K562 (cell line): ENCODE data around the gene LLPH.

ENCODE experiments used
- CBX8 ChIP-seq: fragments of 200-600 bp; sonication (generic); IDR thresholded peaks from 2 replicates; pipeline ENCODE4 v1.6.1; 2012; ENCODE audit warnings: borderline replicate concordance, mixed run types, low read depth, mild to moderate bottlenecking, moderate library complexity, mixed read lengths, low read length, control low read depth, inconsistent platforms; ENCODE audit not compliant: poor library complexity, severe bottlenecking; ENCODE audit errors: extremely low read depth
- CREM ChIP-seq: IDR thresholded peaks from 2 replicates; pipeline ENCODE4 v1.6.1; 2014; ENCODE audit warnings: antibody characterized with exemption, low read depth
- JUN ChIP-seq, 2 experiments: sonication (generic) in 1 of 2; formaldehyde crosslinking in 1 of 2; IDR thresholded peaks; 2 replicates each; pipeline versions ENCODE4 v1.6.1 to v1.8.0; 2012 to 2022; ENCODE audit warnings: borderline replicate concordance in 2 of 2, mild to moderate bottlenecking in 2 of 2, improper control_type of control experiment in 1 of 2, low read depth in 1 of 2, low read length in 1 of 2, missing genetic modification reagents in 1 of 2
- JUNB ChIP-seq: fragments of 450-650 bp; formaldehyde crosslinking; conservative IDR thresholded peaks from 2 replicates; pipeline ENCODE4 v1.4.0; 2020; ENCODE audit warnings: mild to moderate bottlenecking
- RFX5 ChIP-seq: IDR thresholded peaks from 2 replicates; pipeline ENCODE4 v1.6.1; 2011; ENCODE audit warnings: low read depth, mild to moderate bottlenecking, improper control_type of control experiment, low read length
- ZNF24 ChIP-seq: fragments of 450-650 bp; IDR thresholded peaks from 2 replicates; pipeline ENCODE4 v1.6.1; 2016
- TF ChIP-seq, protein P1 (sequence below): fragments of 250-450 bp; sonication (Bioruptor Pico); IDR thresholded peaks from 2 replicates; pipeline ENCODE4 v1.5.0; 2021
- TF ChIP-seq, protein P2 (sequence below), 3 experiments: IDR thresholded peaks in 2 of 3; conservative IDR thresholded peaks in 1 of 3; 2 replicates each; pipeline ENCODE4 v1.5.1; 2011 to 2012; ENCODE audit warnings: low read length in 3 of 3, mild to moderate bottlenecking in 3 of 3, control low read depth in 2 of 3, improper control_type of control experiment in 1 of 3, inconsistent platforms in 1 of 3, low read depth in 1 of 3, mixed read lengths in 1 of 3, moderate library complexity in 1 of 3; ENCODE audit not compliant: insufficient read depth in 2 of 3
- TF ChIP-seq, protein P3 (sequence below): fragments of 450-650 bp; IDR thresholded peaks from 2 replicates; pipeline ENCODE4 v1.6.1; 2017; ENCODE audit warnings: antibody characterized with exemption, mild to moderate bottlenecking
- TF ChIP-seq, protein P4 (sequence below), 2 experiments: fragments of 450-650 bp; IDR thresholded peaks; 2 replicates each; pipeline ENCODE4 v1.6.1; 2018; ENCODE audit warnings: mild to moderate bottlenecking in 2 of 2, low read depth in 1 of 2; ENCODE audit not compliant: partially characterized antibody in 2 of 2
- TF ChIP-seq, protein P5 (sequence below), 2 experiments: fragments of 450-650 bp; IDR thresholded peaks; 2 replicates each; pipeline ENCODE4 v1.6.1; 2016; ENCODE audit warnings: mild to moderate bottlenecking in 2 of 2, borderline replicate concordance in 1 of 2, low read depth in 1 of 2, moderate library complexity in 1 of 2

DNA sequence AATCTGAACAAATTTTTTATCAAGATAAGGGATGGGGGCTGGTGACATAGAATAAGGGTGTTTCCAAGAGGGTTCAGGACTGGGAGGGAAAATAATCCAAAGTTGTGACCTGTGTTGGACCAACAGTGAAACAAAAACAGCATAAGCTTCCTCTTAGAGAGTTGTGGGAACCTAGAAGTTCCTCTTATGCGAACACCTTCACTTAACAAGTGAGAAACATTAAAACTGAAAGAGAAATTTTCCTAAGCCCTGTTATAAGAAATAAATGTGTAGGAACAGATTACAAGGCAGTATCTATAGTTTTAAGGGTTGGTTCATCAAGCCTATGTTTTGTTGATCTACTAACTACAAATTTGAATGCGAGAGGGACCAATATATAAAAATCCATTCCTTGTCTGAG is 58.4 kb downstream of the LLPH start:
- no peak for TF ChIP-seq CREM
- TF ChIP-seq, protein P1, sequence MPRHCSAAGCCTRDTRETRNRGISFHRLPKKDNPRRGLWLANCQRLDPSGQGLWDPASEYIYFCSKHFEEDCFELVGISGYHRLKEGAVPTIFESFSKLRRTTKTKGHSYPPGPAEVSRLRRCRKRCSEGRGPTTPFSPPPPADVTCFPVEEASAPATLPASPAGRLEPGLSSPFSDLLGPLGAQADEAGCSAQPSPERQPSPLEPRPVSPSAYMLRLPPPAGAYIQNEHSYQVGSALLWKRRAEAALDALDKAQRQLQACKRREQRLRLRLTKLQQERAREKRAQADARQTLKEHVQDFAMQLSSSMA (CRISPR knock-in tag) = no peak
- TF ChIP-seq ZNF24 = no peak
- TF ChIP-seq CBX8 = no peak
- TF ChIP-seq, protein P2, sequence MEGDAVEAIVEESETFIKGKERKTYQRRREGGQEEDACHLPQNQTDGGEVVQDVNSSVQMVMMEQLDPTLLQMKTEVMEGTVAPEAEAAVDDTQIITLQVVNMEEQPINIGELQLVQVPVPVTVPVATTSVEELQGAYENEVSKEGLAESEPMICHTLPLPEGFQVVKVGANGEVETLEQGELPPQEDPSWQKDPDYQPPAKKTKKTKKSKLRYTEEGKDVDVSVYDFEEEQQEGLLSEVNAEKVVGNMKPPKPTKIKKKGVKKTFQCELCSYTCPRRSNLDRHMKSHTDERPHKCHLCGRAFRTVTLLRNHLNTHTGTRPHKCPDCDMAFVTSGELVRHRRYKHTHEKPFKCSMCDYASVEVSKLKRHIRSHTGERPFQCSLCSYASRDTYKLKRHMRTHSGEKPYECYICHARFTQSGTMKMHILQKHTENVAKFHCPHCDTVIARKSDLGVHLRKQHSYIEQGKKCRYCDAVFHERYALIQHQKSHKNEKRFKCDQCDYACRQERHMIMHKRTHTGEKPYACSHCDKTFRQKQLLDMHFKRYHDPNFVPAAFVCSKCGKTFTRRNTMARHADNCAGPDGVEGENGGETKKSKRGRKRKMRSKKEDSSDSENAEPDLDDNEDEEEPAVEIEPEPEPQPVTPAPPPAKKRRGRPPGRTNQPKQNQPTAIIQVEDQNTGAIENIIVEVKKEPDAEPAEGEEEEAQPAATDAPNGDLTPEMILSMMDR (IDR thresholded peaks at IDR 0.05 in 2 of 3, conservative IDR thresholded peaks at IDR 0.05 in 1 of 3; ENCODE audit: insufficient read depth in 2 of 3, low read depth in 1 of 3, low read length in 3 of 3) = no peak
- no peak for TF ChIP-seq JUN (IDR thresholded peaks at IDR 0.05; ENCODE audit: borderline replicate concordance, low read depth, low read length)
- TF ChIP-seq JUN (CRISPR knock-in tag; IDR thresholded peaks at IDR 0.05; ENCODE audit: borderline replicate concordance) = no peak
- TF ChIP-seq, protein P3, sequence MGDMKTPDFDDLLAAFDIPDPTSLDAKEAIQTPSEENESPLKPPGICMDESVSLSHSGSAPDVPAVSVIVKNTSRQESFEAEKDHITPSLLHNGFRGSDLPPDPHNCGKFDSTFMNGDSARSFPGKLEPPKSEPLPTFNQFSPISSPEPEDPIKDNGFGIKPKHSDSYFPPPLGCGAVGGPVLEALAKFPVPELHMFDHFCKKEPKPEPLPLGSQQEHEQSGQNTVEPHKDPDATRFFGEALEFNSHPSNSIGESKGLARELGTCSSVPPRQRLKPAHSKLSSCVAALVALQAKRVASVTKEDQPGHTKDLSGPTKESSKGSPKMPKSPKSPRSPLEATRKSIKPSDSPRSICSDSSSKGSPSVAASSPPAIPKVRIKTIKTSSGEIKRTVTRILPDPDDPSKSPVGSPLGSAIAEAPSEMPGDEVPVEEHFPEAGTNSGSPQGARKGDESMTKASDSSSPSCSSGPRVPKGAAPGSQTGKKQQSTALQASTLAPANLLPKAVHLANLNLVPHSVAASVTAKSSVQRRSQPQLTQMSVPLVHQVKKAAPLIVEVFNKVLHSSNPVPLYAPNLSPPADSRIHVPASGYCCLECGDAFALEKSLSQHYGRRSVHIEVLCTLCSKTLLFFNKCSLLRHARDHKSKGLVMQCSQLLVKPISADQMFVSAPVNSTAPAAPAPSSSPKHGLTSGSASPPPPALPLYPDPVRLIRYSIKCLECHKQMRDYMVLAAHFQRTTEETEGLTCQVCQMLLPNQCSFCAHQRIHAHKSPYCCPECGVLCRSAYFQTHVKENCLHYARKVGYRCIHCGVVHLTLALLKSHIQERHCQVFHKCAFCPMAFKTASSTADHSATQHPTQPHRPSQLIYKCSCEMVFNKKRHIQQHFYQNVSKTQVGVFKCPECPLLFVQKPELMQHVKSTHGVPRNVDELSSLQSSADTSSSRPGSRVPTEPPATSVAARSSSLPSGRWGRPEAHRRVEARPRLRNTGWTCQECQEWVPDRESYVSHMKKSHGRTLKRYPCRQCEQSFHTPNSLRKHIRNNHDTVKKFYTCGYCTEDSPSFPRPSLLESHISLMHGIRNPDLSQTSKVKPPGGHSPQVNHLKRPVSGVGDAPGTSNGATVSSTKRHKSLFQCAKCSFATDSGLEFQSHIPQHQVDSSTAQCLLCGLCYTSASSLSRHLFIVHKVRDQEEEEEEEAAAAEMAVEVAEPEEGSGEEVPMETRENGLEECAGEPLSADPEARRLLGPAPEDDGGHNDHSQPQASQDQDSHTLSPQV = no peak
- TF ChIP-seq RFX5 = no peak
- TF ChIP-seq, protein P4, sequence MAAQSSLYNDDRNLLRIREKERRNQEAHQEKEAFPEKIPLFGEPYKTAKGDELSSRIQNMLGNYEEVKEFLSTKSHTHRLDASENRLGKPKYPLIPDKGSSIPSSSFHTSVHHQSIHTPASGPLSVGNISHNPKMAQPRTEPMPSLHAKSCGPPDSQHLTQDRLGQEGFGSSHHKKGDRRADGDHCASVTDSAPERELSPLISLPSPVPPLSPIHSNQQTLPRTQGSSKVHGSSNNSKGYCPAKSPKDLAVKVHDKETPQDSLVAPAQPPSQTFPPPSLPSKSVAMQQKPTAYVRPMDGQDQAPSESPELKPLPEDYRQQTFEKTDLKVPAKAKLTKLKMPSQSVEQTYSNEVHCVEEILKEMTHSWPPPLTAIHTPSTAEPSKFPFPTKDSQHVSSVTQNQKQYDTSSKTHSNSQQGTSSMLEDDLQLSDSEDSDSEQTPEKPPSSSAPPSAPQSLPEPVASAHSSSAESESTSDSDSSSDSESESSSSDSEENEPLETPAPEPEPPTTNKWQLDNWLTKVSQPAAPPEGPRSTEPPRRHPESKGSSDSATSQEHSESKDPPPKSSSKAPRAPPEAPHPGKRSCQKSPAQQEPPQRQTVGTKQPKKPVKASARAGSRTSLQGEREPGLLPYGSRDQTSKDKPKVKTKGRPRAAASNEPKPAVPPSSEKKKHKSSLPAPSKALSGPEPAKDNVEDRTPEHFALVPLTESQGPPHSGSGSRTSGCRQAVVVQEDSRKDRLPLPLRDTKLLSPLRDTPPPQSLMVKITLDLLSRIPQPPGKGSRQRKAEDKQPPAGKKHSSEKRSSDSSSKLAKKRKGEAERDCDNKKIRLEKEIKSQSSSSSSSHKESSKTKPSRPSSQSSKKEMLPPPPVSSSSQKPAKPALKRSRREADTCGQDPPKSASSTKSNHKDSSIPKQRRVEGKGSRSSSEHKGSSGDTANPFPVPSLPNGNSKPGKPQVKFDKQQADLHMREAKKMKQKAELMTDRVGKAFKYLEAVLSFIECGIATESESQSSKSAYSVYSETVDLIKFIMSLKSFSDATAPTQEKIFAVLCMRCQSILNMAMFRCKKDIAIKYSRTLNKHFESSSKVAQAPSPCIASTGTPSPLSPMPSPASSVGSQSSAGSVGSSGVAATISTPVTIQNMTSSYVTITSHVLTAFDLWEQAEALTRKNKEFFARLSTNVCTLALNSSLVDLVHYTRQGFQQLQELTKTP (IDR thresholded peaks at IDR 0.05; ENCODE audit: low read depth in 1 of 2, partially characterized antibody in 2 of 2) = no peak
- no peak for TF ChIP-seq JUNB (CRISPR knock-in tag)
- TF ChIP-seq, protein P5, sequence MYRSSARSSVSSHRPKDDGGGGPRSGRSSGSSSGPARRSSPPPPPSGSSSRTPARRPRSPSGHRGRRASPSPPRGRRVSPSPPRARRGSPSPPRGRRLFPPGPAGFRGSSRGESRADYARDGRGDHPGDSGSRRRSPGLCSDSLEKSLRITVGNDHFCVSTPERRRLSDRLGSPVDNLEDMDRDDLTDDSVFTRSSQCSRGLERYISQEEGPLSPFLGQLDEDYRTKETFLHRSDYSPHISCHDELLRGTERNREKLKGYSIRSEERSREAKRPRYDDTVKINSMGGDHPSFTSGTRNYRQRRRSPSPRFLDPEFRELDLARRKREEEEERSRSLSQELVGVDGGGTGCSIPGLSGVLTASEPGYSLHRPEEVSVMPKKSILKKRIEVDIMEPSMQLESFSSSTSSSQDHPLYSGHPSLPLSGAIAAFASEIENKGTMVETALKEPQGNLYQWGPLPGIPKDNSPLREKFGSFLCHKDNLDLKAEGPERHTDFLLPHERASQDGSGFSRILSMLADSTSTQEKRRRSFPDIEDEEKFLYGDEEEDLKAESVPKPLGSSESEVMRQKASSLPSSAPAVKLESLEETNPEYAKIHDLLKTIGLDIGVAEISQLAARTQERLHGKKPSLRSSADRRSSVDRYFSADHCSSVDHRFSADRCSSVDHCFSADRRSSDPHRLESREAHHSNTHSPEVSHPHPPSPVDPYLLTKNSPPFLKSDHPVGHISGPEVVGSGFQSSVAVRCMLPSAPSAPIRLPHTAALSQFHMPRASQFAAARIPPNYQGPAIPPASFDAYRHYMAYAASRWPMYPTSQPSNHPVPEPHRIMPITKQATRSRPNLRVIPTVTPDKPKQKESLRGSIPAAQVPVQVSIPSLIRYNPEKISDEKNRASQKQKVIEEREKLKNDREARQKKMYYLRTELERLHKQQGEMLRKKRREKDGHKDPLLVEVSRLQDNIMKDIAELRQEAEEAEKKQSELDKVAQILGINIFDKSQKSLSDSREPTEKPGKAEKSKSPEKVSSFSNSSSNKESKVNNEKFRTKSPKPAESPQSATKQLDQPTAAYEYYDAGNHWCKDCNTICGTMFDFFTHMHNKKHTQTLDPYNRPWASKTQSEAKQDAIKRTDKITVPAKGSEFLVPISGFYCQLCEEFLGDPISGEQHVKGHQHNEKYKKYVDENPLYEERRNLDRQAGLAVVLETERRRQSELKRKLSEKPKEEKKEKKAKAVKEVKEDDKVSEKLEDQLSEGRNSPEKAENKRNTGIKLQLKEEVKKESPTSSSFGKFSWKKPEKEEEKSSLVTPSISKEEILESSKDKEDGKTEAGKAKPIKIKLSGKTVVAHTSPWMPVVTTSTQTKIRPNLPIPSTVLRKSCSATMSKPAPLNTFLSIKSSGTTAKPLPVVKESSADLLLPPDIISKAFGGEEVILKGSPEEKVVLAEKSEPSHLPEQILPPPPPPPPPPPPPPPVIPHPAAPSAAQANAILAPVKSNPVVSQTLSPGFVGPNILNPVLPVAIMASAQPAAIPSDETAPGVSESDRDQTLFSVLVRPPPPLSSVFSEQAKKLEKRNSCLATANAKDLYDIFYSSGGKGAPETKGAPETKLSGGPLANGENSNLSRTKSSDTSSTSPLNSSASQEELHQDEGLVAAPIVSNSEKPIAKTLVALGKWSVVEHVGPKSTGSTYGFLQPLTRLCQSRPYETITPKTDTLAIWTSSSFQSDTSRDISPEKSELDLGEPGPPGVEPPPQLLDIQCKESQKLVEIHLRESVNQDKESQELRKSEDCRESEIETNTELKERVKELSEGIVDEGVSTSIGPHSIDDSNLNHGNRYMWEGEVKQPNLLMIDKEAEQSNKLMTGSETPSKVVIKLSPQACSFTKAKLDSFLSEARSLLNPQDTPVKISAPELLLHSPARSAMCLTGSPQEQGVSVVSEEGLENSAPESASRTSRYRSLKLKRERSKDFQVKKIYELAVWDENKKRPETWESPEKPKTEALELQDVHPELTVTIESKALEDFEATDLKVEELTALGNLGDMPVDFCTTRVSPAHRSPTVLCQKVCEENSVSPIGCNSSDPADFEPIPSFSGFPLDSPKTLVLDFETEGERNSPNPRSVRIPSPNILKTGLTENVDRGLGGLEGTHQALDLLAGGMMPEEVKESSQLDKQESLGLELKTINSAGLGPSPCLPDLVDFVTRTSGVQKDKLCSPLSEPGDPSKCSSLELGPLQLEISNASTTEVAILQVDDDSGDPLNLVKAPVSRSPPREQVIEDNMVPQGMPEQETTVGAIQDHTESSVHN (IDR thresholded peaks at IDR 0.05; ENCODE audit: borderline replicate concordance in 1 of 2, low read depth in 1 of 2) = no peak
